Thyroid gland (tissue), 4 donors: ENCODE measurements around the gene OR2F2. TPM values are rescaled to one million over a fixed set of nuclear protein-coding genes. Genes with fewer than 3 reads are reported as not detected.

Experiments used
- DNase-seq, 2 donors: peaks; one replicate each; pipeline ENCODE4 v3.0.0-alpha.2; 2019
- H3K27ac ChIP-seq, 3 donors: fragments of 200-600 bp; sonication (generic); 1 replicate in 2 of 3; 2 replicates in 1 of 3; pipeline ENCODE4 v1.5.1; 2016 to 2019; ENCODE audit warnings: mild to moderate bottlenecking in 1 of 3, moderate library complexity in 1 of 3
- H3K27me3 ChIP-seq: fragments of 200-600 bp; sonication (generic); one replicate; pipeline ENCODE4 v1.5.1; 2019
- H3K36me3 ChIP-seq, 2 donors: fragments of 200-600 bp; sonication (generic); one replicate each; pipeline ENCODE4 v1.5.1; 2016 to 2019
- H3K4me1 ChIP-seq, 2 donors: fragments of 200-600 bp; sonication (generic); one replicate each; pipeline ENCODE4 v1.5.1; 2017 to 2019
- H3K4me3 ChIP-seq, 3 donors: fragments of 200-600 bp; sonication (generic); replicated peaks in 1 of 3; 1 replicate in 2 of 3; 2 replicates in 1 of 3; pipeline ENCODE4 v1.5.1; 2016; ENCODE audit warnings: mild to moderate bottlenecking in 1 of 3
- H3K9me3 ChIP-seq: fragments of 200-600 bp; sonication (generic); one replicate; pipeline ENCODE4 v1.5.1; 2017
- CTCF ChIP-seq, 6 experiments: fragments of 200-600 bp in 3 of 6; fragments of 450-650 bp in 3 of 6; sonication (generic) in 3 of 6; IDR thresholded peaks; one replicate each; pipeline ENCODE4 v1.5.1; 2016 to 2019; ENCODE audit warnings: antibody characterized with exemption in 6 of 6, mild to moderate bottlenecking in 2 of 6, inconsistent platforms in 1 of 6, moderate library complexity in 1 of 6
- POLR2A ChIP-seq, 2 donors: fragments of 450-650 bp; IDR thresholded peaks; one replicate each; pipeline ENCODE4 v1.6.1; 2017; ENCODE audit warnings: antibody characterized with exemption in 2 of 2, mild to moderate bottlenecking in 2 of 2, moderate library complexity in 1 of 2
- WGBS, 2 donors: methylation state at CpG; one replicate each; pipeline ENCODE4 v1.1.5; 2017; 5-methylcytosine and 5-hydroxymethylcytosine counted together
- intact Hi-C: fragments of 100-400 bp; cut with DNase I; formaldehyde crosslinking; loops from one replicate; pipeline ENCODE4 v1.15.1; 2023
- total RNA-seq, 4 donors: library from RNA; depleted of rRNA; stranded (reverse); fragments of >200 nt; gene quantifications; one replicate each; pipeline ENCODE4 v1.2.3, GENCODE V29; 2016

OR2F2 gene
- total RNA-seq, 4 donors from 2014 or later: not detected

DNA sequence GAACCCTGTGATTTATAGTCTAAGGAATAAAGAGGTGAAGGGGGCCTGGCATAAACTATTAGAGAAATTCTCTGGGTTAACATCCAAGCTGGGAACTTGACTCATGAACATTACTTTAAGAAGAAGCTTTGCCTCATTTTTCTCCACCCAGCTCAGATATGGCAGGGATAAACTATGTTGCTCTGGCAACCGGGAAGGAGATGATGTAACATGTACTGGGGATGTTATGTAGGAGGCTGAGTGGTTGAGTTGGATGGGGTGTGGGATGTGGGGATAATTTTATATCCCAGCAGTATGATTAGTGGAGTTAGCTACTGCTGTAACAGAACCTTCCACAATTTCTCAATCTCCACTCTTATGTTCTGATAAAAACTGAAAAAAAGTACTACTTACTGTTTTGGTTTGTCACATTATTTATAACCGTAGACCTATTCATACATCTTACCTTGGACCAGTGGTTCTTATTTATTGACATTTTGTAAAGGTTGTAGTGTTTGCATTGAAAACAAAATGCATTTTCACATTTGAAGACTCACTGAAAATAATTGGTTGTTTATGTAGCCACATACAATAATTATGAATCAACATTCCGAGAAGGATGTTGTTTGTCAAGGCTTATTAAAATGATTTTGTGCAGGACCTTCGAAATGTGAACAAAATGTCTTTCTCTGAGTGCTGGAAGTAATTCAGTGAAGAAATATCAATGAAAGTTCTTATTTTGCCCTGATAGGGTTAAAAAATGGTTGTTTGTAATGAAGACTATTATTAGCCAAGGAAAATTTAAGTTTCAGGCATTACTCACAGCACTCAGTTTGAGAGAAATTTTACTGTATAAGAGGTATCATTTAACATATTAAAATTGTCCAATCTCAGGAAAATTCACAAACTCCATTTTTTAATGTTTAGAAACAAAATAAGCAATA lies 1.3 kb downstream of the OR2F2 start:
- Histone ChIP-seq H3K4me1 (no peaks in the 10 kb centered on the region), H3K9me3 (no peaks in the 10 kb centered on the region), H3K27ac (no peak overlapping the region), H3K27me3 (no peaks in the 10 kb centered on the region), H3K36me3 (no peaks in the 10 kb centered on the region), H3K4me3 (no peak overlapping the region)
- intact Hi-C loops: no loop called here
- no peak for DNase-seq
- TF ChIP-seq POLR2A (IDR thresholded peaks at IDR 0.05) (no peak), CTCF (IDR thresholded peaks at IDR 0.05) (no peak)
- 76 to 79% methylated on average over 4 of the region's 4 CpGs for WGBS, 2 donors

DNA sequence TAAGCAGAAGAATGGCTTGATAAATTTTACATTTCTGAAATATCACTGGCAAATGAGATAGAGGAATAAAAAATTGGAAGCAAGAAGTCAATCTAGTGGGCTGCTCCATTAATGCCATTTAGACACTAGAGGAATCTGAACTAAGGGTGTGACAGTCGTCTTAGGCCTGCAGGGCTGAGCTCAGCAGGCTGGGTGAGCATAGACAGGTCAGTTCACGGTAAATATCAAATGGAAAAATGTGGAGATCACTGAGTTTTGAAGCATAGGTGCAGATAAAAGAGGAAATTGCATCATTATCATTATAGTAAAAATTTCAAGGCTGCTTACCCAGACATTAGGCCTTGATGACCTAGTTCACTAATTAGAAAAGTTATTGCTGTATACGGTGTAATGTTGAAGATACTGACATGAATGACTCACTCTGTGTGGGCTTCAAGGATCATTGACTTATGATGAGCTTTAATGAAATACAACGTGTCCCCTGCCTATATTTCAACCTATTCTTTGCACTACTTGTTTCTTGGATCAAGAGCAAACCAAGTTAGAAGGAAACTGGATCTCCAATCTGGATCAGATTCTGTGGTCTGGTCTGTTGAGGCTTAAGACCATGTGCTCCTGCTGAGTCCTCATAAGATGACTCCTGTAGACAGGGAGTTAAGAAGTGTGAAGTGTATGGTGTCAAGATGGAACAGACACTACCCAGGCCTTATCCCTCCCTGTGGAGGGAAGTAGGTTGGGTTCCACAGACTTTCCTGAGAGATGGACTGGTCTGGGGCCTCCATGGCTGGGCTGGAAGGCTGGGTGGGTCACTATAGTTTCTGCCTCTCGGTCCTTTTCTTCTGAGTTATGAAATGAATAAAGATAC lies 3.6 kb downstream of the OR2F2 start:
- intact Hi-C loops: no loop called here

DNA sequence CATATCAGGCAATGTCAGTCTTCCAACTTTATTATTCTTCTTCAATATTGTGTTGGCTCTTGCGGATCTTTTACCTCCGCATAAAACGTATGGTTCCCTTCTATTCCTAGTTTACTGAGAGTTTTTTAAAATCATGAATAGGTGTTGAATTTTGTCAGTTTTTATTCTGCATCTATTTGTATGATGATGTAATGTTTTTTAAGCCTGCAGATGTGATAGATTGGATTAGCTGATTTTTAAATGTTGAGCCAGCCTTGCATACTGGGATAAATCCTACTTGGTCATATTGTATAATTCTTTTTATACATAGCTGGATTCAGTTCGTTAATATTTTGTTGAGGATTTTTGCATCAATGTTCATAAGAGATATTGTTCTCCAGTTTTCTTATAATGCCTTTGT lies 10.4 kb downstream of the OR2F2 start:
- Histone ChIP-seq H3K4me1 (no peaks in the 10 kb centered on the region), H3K4me3 (no peak overlapping the region), H3K36me3 (no peaks in the 10 kb centered on the region), H3K27ac (no peak overlapping the region), H3K9me3 (no peaks in the 10 kb centered on the region), H3K27me3 (no peaks in the 10 kb centered on the region)
- 93 to 95% methylated on average over 4 of the region's 4 CpGs for WGBS, 2 donors
- intact Hi-C loops: no loop called here
- TF ChIP-seq CTCF (IDR thresholded peaks at IDR 0.05): no peak
- no peak for TF ChIP-seq POLR2A (IDR thresholded peaks at IDR 0.05)
- DNase-seq: no peak

More for the DNA sequence above, 3.6 kb downstream of the OR2F2 start:
- WGBS, 2 donors: 76 to 81% methylated on average over 5 of the region's 5 CpGs
- no peaks in the 10 kb centered on the region for H3K4me1 ChIP-seq
- H3K27ac ChIP-seq: no peak overlapping the region
- H3K27me3 ChIP-seq: no peaks in the 10 kb centered on the region
- H3K9me3 ChIP-seq: no peaks in the 10 kb centered on the region
- no peak for DNase-seq
- TF ChIP-seq CTCF (IDR thresholded peaks at IDR 0.05) (no peak), POLR2A (IDR thresholded peaks at IDR 0.05) (no peak)
- no peaks in the 10 kb centered on the region for H3K36me3 ChIP-seq
- H3K4me3 ChIP-seq: no peak overlapping the region

DNA sequence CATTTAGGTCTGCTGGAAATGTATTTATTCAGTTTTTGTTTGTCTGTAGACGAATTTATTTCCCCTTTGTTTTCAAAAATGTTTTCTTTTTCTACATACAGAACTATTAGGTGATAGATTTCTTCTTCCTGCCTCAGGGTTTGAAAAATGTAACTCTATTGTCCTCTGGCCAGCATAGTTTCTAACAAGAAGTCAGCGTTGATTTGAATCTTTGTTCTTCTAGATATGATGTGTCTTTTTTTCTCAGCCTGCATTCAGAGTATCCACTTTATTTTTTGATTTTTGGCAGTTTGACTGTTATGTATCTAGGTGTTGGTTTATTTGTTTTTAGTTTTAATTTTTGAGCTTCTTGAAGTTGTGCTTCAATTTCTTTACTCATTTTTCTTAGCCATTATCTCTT lies 12.1 kb downstream of the OR2F2 start:
- H3K4me1 ChIP-seq: no peaks in the 10 kb centered on the region
- H3K27me3 ChIP-seq: no peaks in the 10 kb centered on the region
- no peaks in the 10 kb centered on the region for H3K9me3 ChIP-seq
- no peak for TF ChIP-seq POLR2A (IDR thresholded peaks at IDR 0.05)
- TF ChIP-seq CTCF (IDR thresholded peaks at IDR 0.05): no peak
- H3K36me3 ChIP-seq: no peaks in the 10 kb centered on the region
- H3K4me3 ChIP-seq: no peak overlapping the region
- no peak for DNase-seq
- 63 to 84% methylated on average over 2 of the region's 2 CpGs for WGBS, 2 donors
- H3K27ac ChIP-seq: no peak overlapping the region
- intact Hi-C loops: no loop called here
